Measurements from ENCODE around the gene BPTF.
"Not testable (repeated sequence)": the region's sequence is repeated elsewhere in the genome, so short reads cannot be mapped to it uniquely, and the experiment has no call there.

The BPTF gene

GRCh38 chr17:67884741-67885140 lies 59.4 kb downstream of the BPTF start:
- DNase-seq: no peak

DNA sequence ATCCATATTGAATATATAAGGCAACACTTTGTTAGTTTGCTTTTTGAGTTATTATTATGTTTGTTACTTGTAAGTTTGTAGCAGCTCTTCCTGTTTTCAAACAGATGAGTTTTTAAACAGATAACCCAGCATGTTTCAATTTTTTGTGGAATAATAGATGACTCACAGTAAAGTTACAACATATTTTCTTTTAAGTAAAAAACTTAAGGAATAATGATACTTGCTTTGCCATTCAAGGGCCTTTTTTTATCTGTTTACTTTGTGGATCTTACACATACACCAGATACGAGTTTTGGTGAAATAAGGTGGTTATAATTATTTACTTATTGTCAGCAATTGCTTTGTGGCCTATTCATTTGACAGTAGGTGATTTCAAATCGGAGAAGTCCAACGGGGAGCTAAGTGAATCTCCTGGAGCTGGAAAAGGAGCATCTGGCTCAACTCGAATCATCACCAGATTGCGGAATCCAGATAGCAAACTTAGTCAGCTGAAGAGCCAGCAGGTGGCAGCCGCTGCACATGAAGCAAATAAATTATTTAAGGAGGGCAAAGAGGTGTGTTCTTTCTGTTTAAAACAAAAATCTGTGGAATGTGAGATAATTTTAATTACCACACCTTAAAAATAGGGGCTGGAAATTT lies 66.3 kb downstream of the BPTF start:
- DNase-seq: peak; percentile 13

- DNase-seq: no peak
Observed at GRCh38 chr17:67902511-67903231, 77.4 kb downstream of the BPTF start.

DNA sequence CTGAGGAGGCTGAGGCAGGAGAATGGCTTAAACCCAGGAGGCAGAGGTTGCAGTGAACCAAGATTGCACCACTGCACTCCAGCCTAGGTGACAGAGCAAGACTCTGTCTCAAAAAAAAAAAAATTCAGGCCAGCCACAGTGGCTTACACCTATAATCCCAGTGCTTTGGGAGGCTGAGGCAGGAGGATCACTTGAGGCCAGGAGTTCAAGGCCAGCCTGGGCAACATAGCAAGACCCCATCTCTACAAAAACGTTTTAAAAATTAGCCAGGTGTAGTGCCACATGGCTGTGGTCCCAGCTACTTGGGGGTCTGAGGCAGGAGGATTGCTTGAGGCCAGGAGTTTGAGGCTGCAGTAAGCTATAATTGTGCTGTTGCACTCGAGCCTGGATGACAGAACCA lies 80.0 kb downstream of the BPTF start:
- DNase-seq: not testable (repeated sequence)

DNA sequence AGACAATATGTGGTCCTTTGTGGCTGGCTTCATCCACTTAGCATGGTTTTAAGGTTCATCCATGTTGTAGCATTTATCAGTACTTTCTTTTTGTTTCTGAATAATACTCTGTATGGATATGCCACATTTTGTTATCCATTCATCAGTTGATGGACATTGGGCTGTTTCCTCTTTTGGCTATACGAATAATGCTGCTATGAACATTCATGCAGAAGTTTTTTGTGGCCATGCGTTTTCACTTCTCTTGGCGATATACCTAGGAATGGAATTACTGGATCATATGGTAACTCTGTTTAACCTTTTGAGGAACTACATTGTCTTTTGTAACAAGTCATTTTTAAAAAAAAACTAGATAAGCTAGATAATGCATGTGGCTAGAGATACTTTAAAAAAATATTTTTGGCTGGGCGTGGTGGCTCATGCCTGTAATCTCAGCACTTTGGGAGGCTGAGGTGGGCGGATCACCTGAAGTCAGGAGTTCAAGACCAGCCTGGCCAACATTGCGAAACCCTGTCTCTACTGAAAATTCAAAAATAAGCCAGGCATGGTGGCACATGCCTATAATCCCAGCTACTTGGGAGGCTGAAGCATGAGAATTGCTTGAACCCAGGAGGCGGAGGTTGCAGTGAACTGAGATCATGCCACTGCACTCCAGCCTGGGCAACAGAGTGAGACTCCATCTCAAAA lies 85.0 kb downstream of the BPTF start:
- not testable (repeated sequence) for DNase-seq

- DNase-seq: no peak
Observed at GRCh38 chr17:67911059-67911782, 85.9 kb downstream of the BPTF start.

GRCh38 chr17:67912088-67912487 lies 86.8 kb downstream of the BPTF start:
- DNase-seq: no peak

DNA sequence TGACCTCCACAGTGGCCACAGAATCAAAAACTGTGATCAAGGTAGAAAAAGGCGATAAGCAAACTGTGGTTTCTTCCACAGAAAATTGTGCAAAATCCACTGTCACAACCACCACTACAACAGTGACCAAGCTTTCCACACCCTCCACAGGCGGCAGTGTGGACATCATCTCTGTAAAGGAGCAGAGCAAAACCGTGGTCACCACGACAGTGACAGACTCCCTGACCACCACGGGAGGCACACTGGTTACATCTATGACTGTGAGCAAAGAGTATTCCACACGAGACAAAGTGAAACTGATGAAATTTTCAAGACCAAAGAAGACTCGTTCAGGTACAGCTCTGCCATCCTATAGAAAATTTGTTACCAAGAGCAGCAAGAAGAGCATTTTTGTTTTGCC lies 87.4 kb downstream of the BPTF start:
- no peak for DNase-seq

DNA sequence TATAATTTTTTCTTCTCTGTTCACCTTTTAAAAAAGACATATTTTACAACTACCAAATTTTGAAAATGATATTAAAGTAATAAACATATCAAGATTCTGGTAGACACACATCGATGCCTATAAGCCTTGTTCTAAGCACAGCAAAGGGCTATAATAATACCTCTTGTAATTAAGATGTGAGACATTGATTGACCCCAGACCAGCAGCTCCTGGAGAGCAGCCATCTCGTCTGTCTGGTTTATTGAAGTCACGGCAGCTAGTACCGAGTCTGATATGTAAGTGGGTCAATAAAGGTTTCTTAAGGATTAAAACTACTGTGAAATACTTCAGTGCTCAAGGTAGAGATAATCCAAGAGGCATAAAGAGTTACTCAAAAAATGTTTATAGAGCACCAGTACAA lies 94.9 kb downstream of the BPTF start:
- DNase-seq: no peak

DNA sequence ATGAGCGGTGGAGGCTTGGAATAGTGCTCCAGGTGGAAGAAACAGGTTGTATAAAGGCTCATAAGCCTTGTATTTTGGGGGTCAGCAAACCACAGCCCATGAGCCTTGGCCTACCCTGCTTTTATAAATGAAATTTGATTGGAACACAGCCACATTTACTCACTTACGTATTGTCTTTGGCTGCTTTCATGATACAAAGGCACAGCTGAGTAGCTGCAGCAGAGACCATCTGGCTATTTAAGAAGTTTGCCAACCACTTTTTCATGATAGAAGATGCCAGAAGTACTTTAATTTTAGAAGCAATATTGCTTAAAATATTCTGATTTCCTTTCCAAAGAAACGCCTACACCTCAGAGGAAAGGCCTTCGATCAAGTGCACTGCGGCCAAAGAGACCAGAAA lies 97.2 kb downstream of the BPTF start:
- DNase-seq: no peak

DNA sequence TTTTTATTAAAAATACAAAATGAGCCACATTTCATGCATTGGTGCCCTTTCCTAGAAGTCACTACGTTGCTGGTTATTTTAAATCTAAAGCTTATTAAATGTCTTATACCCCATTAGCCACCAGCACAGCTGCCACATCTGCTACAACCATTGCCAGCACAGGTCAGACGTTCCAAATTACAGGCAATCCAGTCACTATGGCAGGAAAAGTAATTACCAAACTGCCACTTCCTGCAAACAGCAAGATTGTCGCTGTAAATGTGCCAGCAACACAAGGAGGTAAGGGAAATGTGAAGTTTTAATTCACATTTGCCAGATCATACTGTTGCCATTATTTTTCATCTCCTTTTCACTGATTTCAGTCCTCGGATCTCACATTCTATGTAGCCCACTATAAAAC lies 103.5 kb downstream of the BPTF start:
- not testable (repeated sequence) for DNase-seq

GRCh38 chr17:67931227-67931626 lies 105.9 kb downstream of the BPTF start:
- no peak for DNase-seq

DNA sequence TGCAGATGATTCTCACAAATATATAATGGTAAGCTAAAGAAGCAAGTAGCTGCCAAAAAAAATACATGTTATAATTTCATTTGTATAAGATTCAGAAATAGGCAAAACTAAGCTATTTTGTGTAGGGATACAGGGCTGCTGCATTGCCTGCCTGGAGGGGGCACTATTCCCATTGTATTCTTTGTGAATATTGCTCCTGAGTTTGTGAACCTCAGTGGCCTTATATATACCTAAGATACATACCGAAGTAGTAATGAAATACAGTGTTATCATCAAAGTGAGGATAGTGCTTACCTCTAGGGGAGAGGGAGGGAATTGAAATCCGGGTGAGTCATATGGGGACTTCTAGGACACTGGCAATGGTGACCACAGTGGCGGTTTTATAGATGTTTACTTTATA lies 117.5 kb downstream of the BPTF start:
- DNase-seq: no peak

- no peak for DNase-seq
Observed at GRCh38 chr17:67944035-67944434, 118.7 kb downstream of the BPTF start.

DNA sequence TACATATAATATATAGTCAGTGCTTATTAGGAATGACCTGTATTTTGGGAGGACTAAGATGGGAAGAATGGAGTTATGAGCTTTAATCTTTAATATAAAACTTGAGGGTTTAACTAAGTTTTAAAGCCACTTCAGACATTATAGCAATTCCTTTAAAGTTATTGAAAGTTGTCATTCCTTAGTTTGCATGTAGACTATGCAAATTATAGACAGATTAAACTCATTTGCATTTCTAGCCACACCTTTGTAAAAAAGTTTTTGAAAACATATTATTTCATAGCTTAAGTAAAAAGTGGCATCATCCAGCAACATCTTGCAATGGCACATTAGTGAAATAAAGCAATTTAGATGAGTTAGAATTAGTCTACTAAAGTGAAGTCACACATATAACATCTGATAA lies 121.2 kb downstream of the BPTF start:
- DNase-seq: no peak

- no peak for DNase-seq
Observed at GRCh38 chr17:67947325-67947813, 122.1 kb downstream of the BPTF start.

GRCh38 chr17:67950945-67951344 lies 125.6 kb downstream of the BPTF start:
- DNase-seq: no peak

DNA sequence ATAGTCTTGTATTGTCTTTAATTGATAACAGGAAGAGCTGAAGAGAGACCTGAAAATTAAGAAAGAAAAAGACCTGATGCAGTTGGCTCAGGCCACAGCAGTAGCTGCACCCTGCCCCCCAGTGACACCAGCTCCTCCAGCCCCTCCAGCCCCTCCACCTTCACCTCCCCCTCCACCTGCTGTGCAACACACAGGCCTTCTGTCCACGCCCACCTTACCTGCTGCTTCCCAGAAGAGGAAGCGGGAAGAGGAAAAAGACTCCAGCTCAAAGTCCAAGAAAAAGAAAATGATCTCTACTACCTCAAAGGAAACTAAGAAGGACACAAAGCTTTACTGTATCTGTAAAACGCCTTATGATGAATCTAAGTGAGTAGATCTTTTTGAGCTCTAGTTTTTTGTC lies 134.2 kb downstream of the BPTF start:
- no peak for DNase-seq

- not testable (repeated sequence) for DNase-seq
Observed at GRCh38 chr17:67960276-67960675, 135.0 kb downstream of the BPTF start.

GRCh38 chr17:67962156-67962555 lies 136.9 kb downstream of the BPTF start:
- DNase-seq: not testable (repeated sequence)

GRCh38 chr17:67963145-67963572 lies 137.9 kb downstream of the BPTF start:
- DNase-seq: not testable (repeated sequence)

DNA sequence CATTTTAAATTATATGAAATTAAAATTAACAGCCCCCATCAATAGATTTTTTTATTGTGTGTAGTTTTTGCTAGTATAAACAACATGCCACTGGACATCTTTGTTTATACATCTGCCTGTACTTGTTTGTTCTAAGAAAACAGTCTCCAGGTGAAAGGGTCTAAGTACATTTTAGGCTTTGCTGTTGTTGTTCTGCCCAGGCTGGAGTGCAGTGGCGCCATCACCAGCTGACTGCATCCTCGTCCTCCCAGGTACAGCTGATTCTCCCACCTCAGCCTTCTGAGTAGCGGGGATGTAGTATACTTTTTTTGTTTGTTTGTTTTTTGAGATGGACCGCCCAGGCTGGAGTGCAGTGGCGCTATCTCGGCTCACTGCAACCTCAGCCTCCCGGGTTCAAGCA lies 145.5 kb downstream of the BPTF start:
- no peak for DNase-seq

DNA sequence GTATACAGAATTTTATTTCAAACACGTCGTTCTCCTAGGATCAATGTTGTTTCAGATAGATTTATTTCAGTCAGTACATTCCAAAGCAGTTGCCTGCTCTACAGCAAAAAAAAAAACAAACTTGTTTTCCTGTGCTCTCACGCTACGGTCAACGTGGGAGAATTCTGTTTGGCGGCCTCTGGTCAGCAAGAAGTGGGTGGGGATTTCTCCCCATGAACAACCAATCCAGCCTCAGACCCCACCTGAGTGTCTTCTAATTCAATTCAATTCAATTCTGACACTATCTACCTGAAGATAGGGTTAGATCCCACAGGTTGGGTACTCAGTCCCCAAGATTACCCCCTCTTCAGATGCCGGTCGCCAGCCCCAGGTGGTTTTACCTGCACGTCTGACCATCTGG lies 148.9 kb downstream of the BPTF start:
- DNase-seq: no peak
